Measurements from ENCODE around the gene SIRPB2. TPM values are rescaled to one million over a fixed set of nuclear protein-coding genes. Genes with fewer than 3 reads are reported as not detected.

The SIRPB2 gene
- polyA plus RNA-seq, 2 of the 4 experiments (the other 2 are of a cell fraction), result not detected

GRCh38 chr20:1426231-1426849, 64.9 kb downstream of the SIRPB2 start:
- ATAC-seq, result no peak
- Histone ChIP-seq H3K27ac (no peak overlapping the region), H3K4me3 (no peak overlapping the region), H3K4me1 (no peaks in the 10 kb centered on the region), H3K4me2 (no peak overlapping the region), H3K9me3 (peaks cover under 1% of the 10 kb centered on the region; the same call in 2 of the 3 replicates)
- no peak for DNase-seq (ENCODE audit: low read depth in 1 of 2, low spot score in 1 of 2)
- CTCF ChIA-PET, result interaction anchor here (0.7 to 9.9 kb wide), 9 partner anchors 11 to 923 kb away, joined by 3 to 72 read pairs (median 4); no protein-coding TSS in a partner anchor
- no peak for FAIRE-seq
- WGBS (ENCODE audit: missing lambda C conversion rate), result 52% methylated on average over 4 of the region's 4 CpGs
- POLR2A ChIA-PET, result no interaction called here
- TF ChIP-seq BCL3 (IDR thresholded peaks at IDR 0.05) (no peak), HEYL (CRISPR knock-in tag; IDR thresholded peaks at IDR 0.05) (no peak), MAFK (IDR thresholded peaks at IDR 0.05; ENCODE audit: partially characterized antibody) (no peak), HOXA7 (CRISPR knock-in tag; IDR thresholded peaks at IDR 0.05) (no peak), MAZ (IDR thresholded peaks at IDR 0.05; ENCODE audit: borderline replicate concordance, low read depth, low read length) (no peak), RFX5 (IDR thresholded peaks at IDR 0.05) (no peak), ATOH8 (CRISPR knock-in tag; IDR thresholded peaks at IDR 0.05; ENCODE audit: low read depth) (no peak), ESRRA (IDR thresholded peaks at IDR 0.05; ENCODE audit: borderline replicate concordance, low read length) (no peak), CBX2 (IDR thresholded peaks at IDR 0.05; ENCODE audit: borderline replicate concordance, low read depth) (no peak)

Small RNA genes lying within 50 kb of the gene (small RNA-seq; reads per million reads assigned to genes)
- gene RNU6-917P, result 0 reads per million in 6 experiments

Other genes starting within 250 kb of the SIRPB2 start
- 1.1 and 2.0 TPM in 2 replicates for gene SNPH, start 225.1 kb downstream of the SIRPB2 start, polyA plus RNA-seq (2011; rRNA removed)
- gene SNPH, start 225.1 kb downstream of the SIRPB2 start, polyA plus RNA-seq (2017; fragmentation: RNase III; extraction: RNeasy Plus Mini Kit Qiagen cat#74134 plus additional on column Dnase treatment), result 3.6 to 5.2 TPM (median 4.6 TPM) in 3 replicates
- 0.53 and 0.58 TPM in 2 replicates for gene SDCBP2, start 162.3 kb downstream of the SIRPB2 start, polyA plus RNA-seq (2011; rRNA removed)
- 0.35 to 0.51 TPM (median 0.39 TPM) in 3 replicates for gene SDCBP2, start 162.3 kb downstream of the SIRPB2 start, polyA plus RNA-seq (2017; fragmentation: RNase III; extraction: RNeasy Plus Mini Kit Qiagen cat#74134 plus additional on column Dnase treatment)
- 535 and 848 TPM in 2 replicates for gene FKBP1A, start 98.4 kb downstream of the SIRPB2 start, polyA plus RNA-seq (2011; rRNA removed)
- 375 to 385 TPM (median 377 TPM) in 3 replicates for gene FKBP1A, start 98.4 kb downstream of the SIRPB2 start, polyA plus RNA-seq (2017; fragmentation: RNase III; extraction: RNeasy Plus Mini Kit Qiagen cat#74134 plus additional on column Dnase treatment)
- gene NSFL1C, start 24.6 kb downstream of the SIRPB2 start, polyA plus RNA-seq (2011; rRNA removed), result 53.2 and 56.6 TPM in 2 replicates
- gene NSFL1C, start 24.6 kb downstream of the SIRPB2 start, polyA plus RNA-seq (2017; fragmentation: RNase III; extraction: RNeasy Plus Mini Kit Qiagen cat#74134 plus additional on column Dnase treatment), result 117 to 136 TPM (median 125 TPM) in 3 replicates
- gene SIRPD, start 66.3 kb upstream of the SIRPB2 start, polyA plus RNA-seq (2011; rRNA removed), result not detected in 2 replicates
- gene SIRPD, start 66.3 kb upstream of the SIRPB2 start, polyA plus RNA-seq (2017; fragmentation: RNase III; extraction: RNeasy Plus Mini Kit Qiagen cat#74134 plus additional on column Dnase treatment), result not detected in 3 replicates
- gene SIRPB1, start 128.6 kb upstream of the SIRPB2 start, polyA plus RNA-seq (2011; rRNA removed), result 0.10 and 0.49 TPM in 2 replicates
- 0.35 to 0.56 TPM (median 0.45 TPM) in 3 replicates for gene SIRPB1, start 128.6 kb upstream of the SIRPB2 start, polyA plus RNA-seq (2017; fragmentation: RNase III; extraction: RNeasy Plus Mini Kit Qiagen cat#74134 plus additional on column Dnase treatment)
- gene SIRPG, start 166.4 kb upstream of the SIRPB2 start, polyA plus RNA-seq (2011; rRNA removed), result not detected in 2 replicates
- not detected in 3 replicates for gene SIRPG, start 166.4 kb upstream of the SIRPB2 start, polyA plus RNA-seq (2017; fragmentation: RNase III; extraction: RNeasy Plus Mini Kit Qiagen cat#74134 plus additional on column Dnase treatment)

Measured in A549 (cell line).